Activated CD4-positive, alpha-beta T cell treated with anti-CD3 and anti-CD28 coated beads for 48 hours (primary cell): ENCODE results near the gene MAPK8IP3.

Experiments used
- DNase-seq: peaks from one replicate; pipeline ENCODE4 v3.0.0-alpha.2; 2020

MAPK8IP3 gene

DNA sequence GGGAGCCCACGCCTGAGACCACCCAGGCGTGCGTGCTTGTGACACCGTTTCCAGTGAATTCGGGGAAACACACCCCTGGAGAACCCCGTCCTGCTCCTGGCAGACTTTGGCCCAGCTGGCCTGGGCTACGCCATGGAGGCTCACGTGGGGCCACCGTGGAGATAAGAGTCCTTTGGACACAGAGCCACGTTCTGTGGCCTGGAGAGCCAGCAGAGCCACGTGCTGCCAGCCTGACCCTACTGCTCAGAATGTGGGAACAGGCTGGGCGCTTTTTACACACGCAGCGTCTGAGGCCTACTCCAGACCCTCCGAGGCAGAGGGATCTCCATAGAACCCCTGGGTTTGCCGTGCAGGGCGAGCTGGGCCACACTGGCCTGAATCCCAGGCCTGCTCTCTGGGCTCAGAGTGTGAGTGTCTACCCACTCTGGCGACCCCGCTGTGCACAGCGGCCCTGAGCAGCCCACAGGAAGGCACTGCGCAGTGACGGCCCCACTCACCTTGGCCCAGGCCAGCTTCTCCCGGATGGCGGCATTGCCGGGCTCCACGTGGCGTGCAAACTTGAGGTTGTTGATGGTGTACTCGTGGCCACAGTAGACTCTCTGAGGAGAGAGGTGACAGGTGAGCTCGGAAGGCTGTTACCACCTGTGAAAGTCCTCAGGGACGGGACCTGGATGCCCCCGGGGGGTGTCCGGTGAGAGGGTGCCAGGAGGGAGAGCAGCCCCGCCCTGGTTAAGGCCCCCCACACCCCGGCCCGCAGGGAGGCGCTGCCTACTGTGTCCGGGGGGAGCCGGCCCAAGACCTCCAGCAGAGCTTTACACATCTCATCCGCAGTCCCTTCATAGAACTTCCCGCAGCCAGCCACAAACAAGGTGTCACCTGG, 110.6 kb downstream of the MAPK8IP3 start:
- no peak for DNase-seq

DNA sequence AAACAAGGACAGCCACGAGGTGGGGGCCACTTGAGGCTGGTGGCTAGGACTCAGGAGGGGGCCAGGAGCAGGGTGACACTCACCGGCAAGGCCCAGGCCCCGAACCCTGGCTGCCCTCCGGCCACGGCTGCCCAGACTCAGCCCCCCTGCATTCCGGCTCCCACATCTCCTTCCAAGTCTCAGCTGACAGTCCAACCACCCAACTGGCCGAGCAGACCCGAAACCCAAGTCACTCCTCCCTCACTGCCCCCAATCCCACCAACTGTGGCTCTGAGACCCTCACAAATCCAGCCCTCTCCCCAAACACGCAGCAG, 111.2 kb downstream of the MAPK8IP3 start:
- DNase-seq = no peak

DNA sequence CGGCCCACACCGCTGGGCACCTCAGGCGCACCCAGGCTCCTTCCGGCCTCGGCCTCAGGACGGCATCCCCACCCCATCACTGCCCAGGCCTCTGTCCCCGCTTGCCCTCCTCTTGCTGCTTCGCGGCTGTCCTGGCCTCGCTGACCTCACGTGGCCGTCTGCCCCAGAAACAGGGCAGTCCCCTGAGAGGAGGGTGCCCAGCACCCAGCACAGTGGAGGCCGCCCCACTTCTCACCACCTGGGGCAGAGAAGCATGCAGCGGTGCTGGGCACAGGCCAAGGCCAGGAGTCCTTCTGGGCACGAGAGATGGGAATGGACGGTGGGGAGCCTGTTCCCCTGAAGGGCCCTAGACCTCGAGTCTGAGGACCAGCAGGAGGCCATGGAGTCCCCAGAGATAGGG, 111.7 kb downstream of the MAPK8IP3 start:
- no peak for DNase-seq

DNA sequence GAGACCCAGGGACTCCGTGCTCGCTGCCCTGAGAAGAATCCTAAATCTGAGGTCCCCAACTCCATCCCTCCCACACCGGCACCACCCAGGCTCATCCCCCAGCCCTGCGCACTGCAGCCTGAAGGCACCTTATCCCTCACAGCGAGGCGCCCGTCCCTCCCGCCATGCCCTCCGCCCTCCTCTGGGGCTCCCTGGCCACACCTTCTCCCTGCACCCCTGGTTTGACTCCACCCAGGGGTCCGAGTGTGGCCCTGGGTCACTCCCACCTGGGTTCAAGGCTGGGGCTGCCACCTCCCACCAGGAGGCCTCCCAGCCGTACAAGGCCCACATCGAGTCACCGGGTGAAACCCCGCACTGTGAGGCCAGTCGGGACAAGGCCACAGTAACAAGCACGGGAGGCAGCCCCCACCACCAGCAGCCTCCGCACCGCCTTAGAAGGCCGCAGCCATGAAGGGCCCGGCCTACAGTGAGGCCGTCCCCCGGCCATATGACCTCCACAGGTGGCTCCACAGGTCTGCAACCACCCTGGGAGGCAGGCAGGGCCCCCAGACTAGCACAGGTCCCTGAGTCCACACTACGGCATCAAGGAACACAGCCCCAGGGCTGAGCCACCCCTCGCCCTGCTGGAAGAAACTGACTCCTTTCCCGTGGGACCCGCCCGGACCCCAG, 112.3 kb downstream of the MAPK8IP3 start:
- DNase-seq = no peak

DNA sequence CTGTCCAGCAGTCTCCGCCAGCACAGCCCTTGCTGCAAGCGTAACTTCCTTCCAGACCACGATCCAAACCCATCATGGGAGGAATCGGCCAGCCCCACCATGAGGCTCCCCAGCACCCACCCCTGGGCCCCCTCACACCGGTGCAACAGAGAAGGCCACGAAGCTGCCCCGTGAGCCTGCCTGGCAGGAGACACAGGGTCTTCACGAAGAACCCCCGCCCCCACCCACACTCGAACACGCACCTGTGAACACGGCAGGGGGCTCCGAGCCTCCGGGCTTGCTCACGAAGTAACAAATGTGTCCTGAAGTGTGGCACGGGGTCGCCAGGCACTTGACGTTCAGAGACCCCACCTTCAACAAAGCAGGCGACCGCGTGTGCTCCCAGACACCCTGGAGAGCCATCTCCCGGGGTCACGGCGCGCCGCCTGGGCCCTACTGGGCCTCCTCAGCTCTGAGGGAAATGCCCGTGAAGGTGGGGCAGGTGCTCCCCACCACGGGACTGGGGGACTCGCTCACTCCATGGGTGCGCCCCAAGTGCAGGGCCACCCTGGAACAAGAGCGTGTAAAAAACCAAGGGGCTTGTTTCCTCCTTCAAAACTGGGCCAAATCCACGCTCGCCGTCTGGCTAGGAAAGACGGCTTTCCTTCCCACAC, 113.0 kb downstream of the MAPK8IP3 start:
- no peak for DNase-seq

DNA sequence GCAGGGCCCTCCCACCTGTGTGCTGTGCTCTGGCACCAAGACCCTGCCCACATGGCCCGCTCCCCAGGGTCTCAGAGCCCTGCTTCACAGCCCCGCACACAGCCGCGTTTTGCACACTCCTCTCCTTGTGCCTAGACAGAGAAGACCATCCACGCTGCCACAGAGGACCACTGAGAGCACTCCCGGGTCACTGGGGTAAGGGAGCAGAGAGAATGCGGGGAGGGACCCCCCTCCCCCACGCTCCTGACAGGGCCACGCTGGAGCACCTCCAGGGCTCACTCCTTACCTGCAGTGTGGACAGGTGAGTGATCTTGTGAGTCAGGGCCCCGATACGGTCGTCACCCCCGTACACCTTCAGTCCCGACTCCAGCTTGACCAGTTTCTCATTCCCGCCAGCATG, 113.6 kb downstream of the MAPK8IP3 start:
- DNase-seq = no peak
